Adrenal gland (tissue), 12 donors: ENCODE data around the gene CD2AP. TPM values are rescaled to one million over a fixed set of nuclear protein-coding genes. Genes with fewer than 3 reads are reported as not detected.
"Not testable (repeated sequence)": the region's sequence is repeated elsewhere in the genome, so short reads cannot be mapped to it uniquely, and the experiment has no call there.

Source experiments
- DNase-seq, 7 donors: peaks; one replicate each; pipeline ENCODE4 v3.0.0-alpha.2; 2019 to 2020
- H3K27ac ChIP-seq, 5 donors: fragments of 200-600 bp; sonication (generic) in 4 of 5; 1 replicate in 3 of 5; 2 replicates in 2 of 5; pipeline versions ENCODE4 v1.5.1 to v1.8.0; 2016 to 2020; ENCODE audit warnings: mild to moderate bottlenecking in 1 of 5
- H3K27me3 ChIP-seq: fragments of 200-600 bp; 2 replicates; pipeline ENCODE4 v1.8.0; 2021
- H3K36me3 ChIP-seq, 2 donors: fragments of 200-600 bp; replicated peaks in 1 of 2; 1 replicate in 1 of 2; 2 replicates in 1 of 2; pipeline versions ENCODE4 v1.5.1 to v1.8.0; 2018 to 2022
- H3K4me1 ChIP-seq, 2 donors: fragments of 200-600 bp; replicated peaks in 1 of 2; 1 replicate in 1 of 2; 2 replicates in 1 of 2; pipeline versions ENCODE4 v1.5.1 to v1.8.0; 2018 to 2021
- H3K4me3 ChIP-seq, 4 donors: fragments of 200-600 bp; sonication (generic) in 3 of 4; one replicate each; pipeline ENCODE4 v1.5.1; 2016 to 2018
- H3K9me3 ChIP-seq, 3 donors: fragments of 200-600 bp; sonication (generic) in 1 of 3; replicated peaks in 1 of 3; 1 replicate in 2 of 3; 2 replicates in 1 of 3; pipeline versions ENCODE4 v1.5.1 to v1.8.0; 2016 to 2021
- CTCF ChIP-seq, 6 experiments: fragments of 450-650 bp in 4 of 6; fragments of 200-600 bp in 2 of 6; sonication (generic) in 1 of 6; IDR thresholded peaks; 1 replicate in 5 of 6; 2 replicates in 1 of 6; pipeline versions ENCODE4 v1.5.1 to v1.8.0; 2016 to 2021; ENCODE audit warnings: antibody characterized with exemption in 6 of 6, mild to moderate bottlenecking in 2 of 6, moderate library complexity in 1 of 6
- POLR2A ChIP-seq, 2 donors: fragments of 450-650 bp; IDR thresholded peaks; one replicate each; pipeline ENCODE4 v1.6.1; 2017; ENCODE audit warnings: antibody characterized with exemption in 2 of 2, mild to moderate bottlenecking in 2 of 2, moderate library complexity in 1 of 2
- WGBS, 4 donors: extraction: QIAGEN DNeasy Blood & Tissue Kit in 2 of 4; methylation state at CpG; one replicate each; pipeline versions ENCODE4 v1.1.5 to v1.1.7; 2013 to 2017; 5-methylcytosine and 5-hydroxymethylcytosine counted together
- intact Hi-C, 2 donors: fragments of 100-400 bp; cut with DNase I; formaldehyde crosslinking; loops; one replicate each; pipeline versions ENCODE4 v1.14.1 to v1.15.0; 2022 to 2023
- polyA plus RNA-seq, 3 donors: library from polyadenylated mRNA; stranded (reverse); fragments of 200-250 nt in 2 of 3; fragments of 350-450 nt in 1 of 3; fragmentation: Illumina TruSeq in 1 of 3; extraction: RNeasy Lipid Tissue Mini Kit (QIAGEN cat#74804) in 1 of 3; gene quantifications; one replicate each; pipeline ENCODE4 v1.2.3, GENCODE V29; 2013 to 2014
- total RNA-seq, 9 donors: library from RNA; depleted of rRNA in 4 of 9; stranded (reverse); fragments of >200 nt in 4 of 9; fragments of 120-200 nt in 1 of 9; fragmentation: NEBNext Ultra II Directional in 1 of 9; extraction: Animal tissue kit (Norgen Biotek cat#: 25700) in 1 of 9; gene quantifications; one replicate each; pipeline versions ENCODE4 v1.1.0 to v1.2.4, GENCODE V29; 2013 to 2023
- donor health status: healthy with polysubstance abuse.
- donor health status: Bipolar disorder and iron deficiency.
- donor health status: DM: yes; HTN: yes; CAD: no.
- donor health status: DM: no; HTN: no; CAD: no.
- donor health status: DM: no; HTN: no; CAD: no.
- donor health status: DM: yes; HTN: yes; CAD: no.

The CD2AP gene
- total and polyA plus RNA-seq, 12 donors, result 5.3 to 29.6 (median 20.2) TPM

GRCh38 chr6:47552319-47552718, 74.7 kb downstream of the CD2AP start:
- Histone ChIP-seq H3K27ac (no peak overlapping the region), H3K4me1 (no peaks in the 10 kb centered on the region), H3K9me3 (no peaks in the 10 kb centered on the region), H3K36me3 (no peaks in the 10 kb centered on the region), H3K4me3 (no peak overlapping the region), H3K27me3 (no peaks in the 10 kb centered on the region)
- TF ChIP-seq CTCF (IDR thresholded peaks at IDR 0.05) (no peak), POLR2A (IDR thresholded peaks at IDR 0.05) (no peak)
- DNase-seq, result no peak
- intact Hi-C loops, result no loop called here
- WGBS, 4 donors, result 90 to 100% (median 99%) methylated on average over 2 of the region's 2 CpGs

- H3K4me1 ChIP-seq, H3K4me3 ChIP-seq, DNase-seq, H3K9me3 ChIP-seq, intact Hi-C loops, H3K27me3 ChIP-seq, H3K27ac ChIP-seq, H3K36me3 ChIP-seq: not testable (repeated sequence)
- WGBS, 4 donors, result 98 to 100% (median 98%) methylated on average over 3 of the region's 3 CpGs
Observed at GRCh38 chr6:47553243-47553642, 75.7 kb downstream of the CD2AP start.

- H3K36me3 ChIP-seq, H3K4me1 ChIP-seq, H3K4me3 ChIP-seq, H3K27ac ChIP-seq, DNase-seq, intact Hi-C loops, H3K9me3 ChIP-seq, H3K27me3 ChIP-seq: not testable (repeated sequence)
- 89 to 98% (median 97%) methylated on average over 6 of the region's 6 CpGs for WGBS, 4 donors
Observed at GRCh38 chr6:47556459-47556858, 78.9 kb downstream of the CD2AP start.

GRCh38 chr6:47563162-47563561, 85.6 kb downstream of the CD2AP start:
- no peak for TF ChIP-seq CTCF (IDR thresholded peaks at IDR 0.05)
- no peak for TF ChIP-seq POLR2A (IDR thresholded peaks at IDR 0.05)
- H3K4me1 ChIP-seq, result no peaks in the 10 kb centered on the region
- 90 to 96% (median 94%) methylated on average over 3 of the region's 3 CpGs for WGBS, 4 donors
- H3K9me3 ChIP-seq, result no peaks in the 10 kb centered on the region
- H3K36me3 ChIP-seq, result no peaks in the 10 kb centered on the region
- H3K4me3 ChIP-seq, result no peak overlapping the region
- H3K27ac ChIP-seq, result no peak overlapping the region
- intact Hi-C loops, result no loop called here
- no peaks in the 10 kb centered on the region for H3K27me3 ChIP-seq
- DNase-seq, result no peak

GRCh38 chr6:47566602-47567001, 89.0 kb downstream of the CD2AP start:
- H3K4me1 ChIP-seq, DNase-seq, intact Hi-C loops, H3K36me3 ChIP-seq, H3K27me3 ChIP-seq, H3K27ac ChIP-seq, H3K9me3 ChIP-seq, H3K4me3 ChIP-seq: not testable (repeated sequence)
- 97 to 100% (median 98%) methylated on average over 3 of the region's 3 CpGs for WGBS, 4 donors

- Histone ChIP-seq H3K36me3 (no peaks in the 10 kb centered on the region), H3K9me3 (no peaks in the 10 kb centered on the region), H3K27ac (no peak overlapping the region), H3K27me3 (no peaks in the 10 kb centered on the region), H3K4me3 (no peak overlapping the region), H3K4me1 (no peaks in the 10 kb centered on the region)
- TF ChIP-seq CTCF (IDR thresholded peaks at IDR 0.05) (no peak), POLR2A (IDR thresholded peaks at IDR 0.05) (no peak)
- intact Hi-C loops, result no loop called here
- 91 to 98% (median 97%) methylated on average over 1 of the region's 1 CpG for WGBS, 4 donors
- no peak for DNase-seq
Observed at GRCh38 chr6:47567586-47567985, 90.0 kb downstream of the CD2AP start.
